ENCODE data around the gene SPATA2.
"Not testable (repeated sequence)": the region's sequence is repeated elsewhere in the genome, so short reads cannot be mapped to it uniquely, and the experiment has no call there.

SPATA2 gene

DNA sequence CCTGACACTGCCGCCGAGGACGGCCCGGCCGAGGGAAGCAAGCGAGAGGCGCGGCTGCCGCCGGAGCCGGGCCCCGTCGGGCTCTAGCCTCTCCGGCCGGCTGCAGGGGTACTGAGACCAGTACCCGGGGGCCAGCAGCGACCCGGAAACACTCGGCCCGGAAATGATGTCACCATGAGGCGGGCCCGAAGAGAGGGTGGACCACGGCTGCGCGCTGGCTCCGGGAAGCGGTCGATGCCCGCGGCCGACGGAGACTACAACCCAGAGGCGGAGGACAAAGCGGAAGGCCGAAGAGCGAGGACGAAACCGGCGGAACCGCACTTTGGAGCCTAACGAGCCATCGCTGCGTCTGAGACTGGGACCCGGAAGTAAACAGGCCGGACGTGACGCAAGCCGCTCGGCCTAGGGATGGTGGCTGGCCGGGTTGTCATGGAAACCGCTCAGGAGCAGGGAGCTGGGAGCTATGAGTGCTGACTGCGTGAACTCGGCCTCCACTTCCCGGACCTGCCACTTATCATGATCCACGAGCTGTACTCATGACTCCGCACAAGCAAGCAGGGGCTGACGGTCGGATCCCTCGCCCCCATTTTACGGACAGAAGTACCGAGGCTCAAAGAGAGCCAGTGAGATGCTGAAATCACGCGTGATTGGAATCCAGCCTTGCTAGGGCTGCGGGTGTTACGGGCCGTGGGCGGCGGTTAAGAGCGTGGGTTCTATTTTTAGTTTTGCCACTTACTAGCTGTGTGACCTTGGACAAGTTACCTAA, at the start of gene SPATA2:
Gene SPATA2 (minus strand): TSS at position 150 of the 766 bp plus-strand sequence. CDS start 7,039 bp downstream, outside the sequence.
- peak within 1 kb of the TSS; percentile 100 for H3K4me2 ChIP-seq (ENCODE audit: low read depth, low read length, poor library complexity, severe bottlenecking)
- H3K36me3 ChIP-seq (ENCODE audit: insufficient read depth, low read length), result no peaks in the 10 kb centered on the region
- peak within 1 kb of the TSS; percentile 93 for H2AFZ ChIP-seq (ENCODE audit: low read length)
- no peaks in the 10 kb centered on the region for H3K27me3 ChIP-seq (ENCODE audit: insufficient read depth, low read length, poor library complexity, severe bottlenecking)
- TF ChIP-seq EZH2phosphoT487 (IDR thresholded peaks at IDR 0.05; ENCODE audit: borderline replicate concordance), result no peak
- TF ChIP-seq, protein P1, sequence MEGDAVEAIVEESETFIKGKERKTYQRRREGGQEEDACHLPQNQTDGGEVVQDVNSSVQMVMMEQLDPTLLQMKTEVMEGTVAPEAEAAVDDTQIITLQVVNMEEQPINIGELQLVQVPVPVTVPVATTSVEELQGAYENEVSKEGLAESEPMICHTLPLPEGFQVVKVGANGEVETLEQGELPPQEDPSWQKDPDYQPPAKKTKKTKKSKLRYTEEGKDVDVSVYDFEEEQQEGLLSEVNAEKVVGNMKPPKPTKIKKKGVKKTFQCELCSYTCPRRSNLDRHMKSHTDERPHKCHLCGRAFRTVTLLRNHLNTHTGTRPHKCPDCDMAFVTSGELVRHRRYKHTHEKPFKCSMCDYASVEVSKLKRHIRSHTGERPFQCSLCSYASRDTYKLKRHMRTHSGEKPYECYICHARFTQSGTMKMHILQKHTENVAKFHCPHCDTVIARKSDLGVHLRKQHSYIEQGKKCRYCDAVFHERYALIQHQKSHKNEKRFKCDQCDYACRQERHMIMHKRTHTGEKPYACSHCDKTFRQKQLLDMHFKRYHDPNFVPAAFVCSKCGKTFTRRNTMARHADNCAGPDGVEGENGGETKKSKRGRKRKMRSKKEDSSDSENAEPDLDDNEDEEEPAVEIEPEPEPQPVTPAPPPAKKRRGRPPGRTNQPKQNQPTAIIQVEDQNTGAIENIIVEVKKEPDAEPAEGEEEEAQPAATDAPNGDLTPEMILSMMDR (conservative IDR thresholded peaks at IDR 0.05; ENCODE audit: low read length), result no peak
- peaks cover 30% of the 10 kb centered on the region for H3K4me1 ChIP-seq (ENCODE audit: insufficient read depth, low read length, poor library complexity, severe bottlenecking)
- H3K4me3 ChIP-seq (ENCODE audit: low read length, poor library complexity, severe bottlenecking), result peak within 1 kb of the TSS; percentile 80
- peaks cover 24% of the 10 kb centered on the region for H4K20me1 ChIP-seq (ENCODE audit: insufficient read depth, low read length, poor library complexity, severe bottlenecking)
- H3K79me2 ChIP-seq (ENCODE audit: insufficient read depth, low read length), result peaks cover 39% of the 10 kb centered on the region
- H3K9me2 ChIP-seq (replicated peaks; ENCODE audit: low read depth, low read length), result no peaks in the 10 kb centered on the region
- no peaks in the 10 kb centered on the region for H3K9me3 ChIP-seq (ENCODE audit: insufficient read depth, low read depth, low read length)
- H3F3A ChIP-seq (ENCODE audit: low read depth), result no peaks in the 10 kb centered on the region
- peak within 1 kb of the TSS; percentile 74 for H3K9ac ChIP-seq (ENCODE audit: low read depth, low read length, poor library complexity, severe bottlenecking)

- Histone ChIP-seq H3F3A (ENCODE audit: low read depth) (no peaks in the 10 kb centered on the region), H3K27me3 (ENCODE audit: insufficient read depth, low read length, poor library complexity, severe bottlenecking) (no peaks in the 10 kb centered on the region), H3K9me3 (ENCODE audit: insufficient read depth, low read depth, low read length) (no peaks in the 10 kb centered on the region), H3K9ac (ENCODE audit: low read depth, low read length, poor library complexity, severe bottlenecking) (no peak overlapping the region), H3K36me3 (ENCODE audit: insufficient read depth, low read length) (peaks cover 13% of the 10 kb centered on the region; the same call in 1 of the 2 replicates), H3K4me3 (ENCODE audit: low read length, poor library complexity, severe bottlenecking) (no peak overlapping the region), H2AFZ (ENCODE audit: low read length) (no peak overlapping the region), H3K9me2 (replicated peaks; ENCODE audit: low read depth, low read length) (no peaks in the 10 kb centered on the region), H4K20me1 (ENCODE audit: insufficient read depth, low read length, poor library complexity, severe bottlenecking) (no peaks in the 10 kb centered on the region), H3K4me2 (ENCODE audit: low read depth, low read length, poor library complexity, severe bottlenecking) (no peak overlapping the region), H3K79me2 (ENCODE audit: insufficient read depth, low read length) (no peaks in the 10 kb centered on the region), H3K4me1 (ENCODE audit: insufficient read depth, low read length, poor library complexity, severe bottlenecking) (no peaks in the 10 kb centered on the region)
- TF ChIP-seq, protein P1 (conservative IDR thresholded peaks at IDR 0.05; ENCODE audit: low read length), result no peak
- no peak for TF ChIP-seq EZH2phosphoT487 (IDR thresholded peaks at IDR 0.05; ENCODE audit: borderline replicate concordance)
These were observed 46.1 kb upstream of the SPATA2 start for GRCh38 chr20:49961413-49961812.

DNA sequence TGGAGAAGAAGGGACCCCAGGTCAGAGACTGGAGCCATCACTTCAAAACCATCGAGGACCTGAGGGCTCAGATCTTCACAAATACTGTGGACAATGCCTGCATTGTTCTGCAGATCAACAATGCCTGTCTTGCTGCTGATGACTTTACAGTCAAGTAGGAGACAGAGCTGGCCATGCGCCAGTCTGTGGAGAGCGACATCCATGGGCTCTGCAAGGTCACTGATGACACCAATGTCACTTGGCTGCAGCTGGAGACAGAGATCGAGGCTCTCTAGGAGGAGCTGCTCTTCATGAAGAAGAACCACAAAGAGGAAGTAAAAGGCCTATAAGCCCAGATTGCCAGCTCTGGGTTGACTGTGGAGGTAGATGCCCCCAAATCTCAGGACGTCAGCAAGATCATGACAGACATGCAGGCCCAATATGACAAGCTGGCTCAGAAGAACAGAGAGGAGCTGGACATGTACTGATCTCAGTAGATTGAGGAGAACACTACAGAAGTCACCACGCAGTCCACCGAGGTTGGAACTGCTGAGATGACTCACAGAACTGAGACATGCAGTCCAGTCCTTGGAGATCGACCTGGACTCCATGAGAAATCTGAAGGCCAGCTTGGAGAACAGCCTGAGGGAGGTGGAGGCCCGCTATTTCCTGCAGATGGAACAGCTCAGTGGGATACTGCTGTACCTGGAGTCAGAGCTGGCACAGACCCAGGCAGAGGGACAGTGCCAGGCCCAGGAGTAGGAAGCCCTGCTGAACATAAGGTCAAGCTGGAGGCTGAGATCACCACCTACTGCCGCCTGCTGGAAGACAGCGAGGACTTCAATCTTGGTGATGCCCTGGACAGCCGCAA, 42.0 kb upstream of the SPATA2 start:
- not testable (repeated sequence) for H3K9me3 ChIP-seq (ENCODE audit: insufficient read depth, low read depth, low read length); H3K9ac ChIP-seq (ENCODE audit: low read depth, low read length, poor library complexity, severe bottlenecking); H3F3A ChIP-seq (ENCODE audit: low read depth); H3K4me3 ChIP-seq (ENCODE audit: low read length, poor library complexity, severe bottlenecking); H3K4me2 ChIP-seq (ENCODE audit: low read depth, low read length, poor library complexity, severe bottlenecking); H3K4me1 ChIP-seq (ENCODE audit: insufficient read depth, low read length, poor library complexity, severe bottlenecking); H2AFZ ChIP-seq (ENCODE audit: low read length); H3K9me2 ChIP-seq (replicated peaks; ENCODE audit: low read depth, low read length); H3K27me3 ChIP-seq (ENCODE audit: insufficient read depth, low read length, poor library complexity, severe bottlenecking); H3K79me2 ChIP-seq (ENCODE audit: insufficient read depth, low read length)
- Histone ChIP-seq H3K36me3 (ENCODE audit: insufficient read depth, low read length) (peaks cover 49% of the 10 kb centered on the region; the same call in 1 of the 2 replicates), H4K20me1 (ENCODE audit: insufficient read depth, low read length, poor library complexity, severe bottlenecking) (peaks cover 14% of the 10 kb centered on the region)
